SK-N-SH treated with all-trans-retinoic acid at 6 μM for 48 hours (cell line): ENCODE measurements around the gene ACIN1.

Experiments
- ARNTL ChIP-seq: fragments of 450-650 bp; formaldehyde crosslinking; IDR thresholded peaks from 2 replicates; pipeline ENCODE4 v1.5.0; 2020; ENCODE audit warnings: low read depth, mild to moderate bottlenecking, moderate library complexity, borderline replicate concordance
- ZNF565 ChIP-seq: fragments of 450-650 bp; formaldehyde crosslinking; conservative IDR thresholded peaks from 2 replicates; pipeline ENCODE4 v1.5.0; 2020; ENCODE audit warnings: low read depth, mild to moderate bottlenecking, moderate library complexity

DNA sequence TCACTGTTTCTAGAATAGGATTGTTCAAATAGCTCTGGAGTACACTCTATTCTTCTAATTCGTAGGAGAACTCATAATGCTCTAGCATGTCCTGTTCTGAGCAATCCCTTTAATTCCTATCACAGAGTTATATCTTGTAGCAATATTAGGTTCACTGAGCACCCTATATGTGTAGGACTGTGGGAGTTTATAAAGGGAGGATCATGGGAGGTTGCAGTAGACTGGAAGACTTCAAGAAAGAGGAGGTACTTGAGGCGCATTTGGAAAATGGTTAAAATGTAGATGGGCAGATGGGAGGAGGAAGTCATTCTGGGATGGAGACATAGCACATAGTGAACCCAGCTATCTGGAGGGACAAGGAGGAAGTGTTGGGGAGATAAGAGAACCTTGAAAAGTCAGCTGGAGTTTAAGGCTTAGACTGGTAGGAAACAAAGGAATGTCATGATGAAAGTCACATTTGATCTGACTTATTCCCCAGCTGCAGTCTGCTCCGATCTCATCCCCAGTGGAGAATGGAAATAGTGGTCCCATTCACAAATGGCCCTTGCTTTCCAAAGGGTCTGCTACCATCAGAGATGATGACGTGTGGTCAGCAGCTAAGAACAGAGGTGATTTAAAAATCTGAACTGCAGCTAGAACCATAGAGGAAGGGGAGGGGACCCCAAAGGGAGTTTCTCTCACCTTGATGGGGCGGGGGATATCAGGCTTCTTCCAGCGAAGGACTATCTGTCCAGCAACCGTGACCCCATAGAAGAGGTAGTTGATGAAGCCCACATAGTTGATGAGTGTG, 34.2 kb upstream of the ACIN1 start:
- TF ChIP-seq ZNF565 (CRISPR knock-in tag), result no peak
- TF ChIP-seq ARNTL (CRISPR knock-in tag), result no peak
